CD4-positive, alpha-beta memory T cell (primary cell): ENCODE measurements around the gene VPS41. TPM values are rescaled to one million over a fixed set of nuclear protein-coding genes. Genes with fewer than 3 reads are reported as not detected.

Source experiments
- CTCF ChIA-PET: fragments of 350-600 bp; sonication (Branson Sonifier 250); formaldehyde crosslinking; loops from one replicate; lab custom pipeline; 2021; ENCODE audit warnings: inconsistent platforms; ENCODE audit not compliant: partially characterized antibody; lab: Charles Lee
- POLR2A ChIA-PET: fragments of 350-600 bp; sonication (Branson Sonifier 250); formaldehyde crosslinking; loops from one replicate; lab custom pipeline; 2021; ENCODE audit not compliant: partially characterized antibody; lab: Charles Lee
- DNase-seq, 5 donors: peaks; one replicate each; pipeline versions ENCODE4 v3.0.0 to v3.0.0-alpha.2; 2020 to 2022; ENCODE audit warnings: mixed read lengths in 1 of 5
- H3K27ac ChIP-seq: one replicate; pipeline ENCODE4 v1.7.0; 2013; ENCODE audit warnings: low read depth, low read length
- H3K27me3 ChIP-seq: 2 replicates; pipeline ENCODE4 v1.7.0; 2013; ENCODE audit warnings: mild to moderate bottlenecking, low read length, moderate library complexity; ENCODE audit not compliant: insufficient read depth
- H3K36me3 ChIP-seq: 2 replicates; pipeline ENCODE4 v1.7.0; 2013; ENCODE audit warnings: mild to moderate bottlenecking, low read length, moderate library complexity; ENCODE audit not compliant: insufficient read depth
- H3K4me1 ChIP-seq: 2 replicates; pipeline ENCODE4 v1.7.0; 2013; ENCODE audit warnings: mild to moderate bottlenecking, low read length, moderate library complexity; ENCODE audit not compliant: insufficient read depth
- H3K4me3 ChIP-seq, 2 donors: one replicate each; pipeline ENCODE4 v1.7.0; 2013; ENCODE audit warnings: low read length in 2 of 2, mild to moderate bottlenecking in 1 of 2
- H3K9me3 ChIP-seq, 2 donors: one replicate each; pipeline ENCODE4 v1.7.0; 2013; ENCODE audit warnings: low read length in 2 of 2, control low read depth in 1 of 2; ENCODE audit not compliant: control insufficient read depth in 1 of 2
- H3K27ac Mint-ChIP-seq, 7 donors: one replicate each; pipeline ENCODE4 v1.8.0; 2020 to 2021; ENCODE audit warnings: mixed read lengths in 7 of 7, mild to moderate bottlenecking in 6 of 7, inconsistent platforms in 3 of 7, moderate library complexity in 3 of 7
- H3K27me3 Mint-ChIP-seq, 2 donors: one replicate each; pipeline ENCODE4 v1.8.0; 2020 to 2021; ENCODE audit warnings: mixed read lengths in 2 of 2
- H3K36me3 Mint-ChIP-seq, 2 donors: one replicate each; pipeline ENCODE4 v1.8.0; 2020 to 2021; ENCODE audit warnings: mixed read lengths in 2 of 2, inconsistent platforms in 1 of 2, mild to moderate bottlenecking in 1 of 2
- H3K4me1 Mint-ChIP-seq, 4 donors: one replicate each; pipeline ENCODE4 v1.8.0; 2020 to 2021; ENCODE audit warnings: mixed read lengths in 4 of 4, mild to moderate bottlenecking in 1 of 4
- H3K4me3 Mint-ChIP-seq, 8 donors: one replicate each; pipeline ENCODE4 v1.8.0; 2020 to 2021; ENCODE audit warnings: mixed read lengths in 8 of 8, mild to moderate bottlenecking in 7 of 8, moderate library complexity in 6 of 8, inconsistent platforms in 3 of 8
- H3K9me3 Mint-ChIP-seq, 8 donors: one replicate each; pipeline ENCODE4 v1.8.0; 2020 to 2021; ENCODE audit warnings: mixed read lengths in 8 of 8, mild to moderate bottlenecking in 5 of 8, inconsistent platforms in 3 of 8, moderate library complexity in 1 of 8
- intact Hi-C: fragments of 100-400 bp; cut with micrococcal nuclease; formaldehyde crosslinking; loops from one replicate; pipeline ENCODE4 v1.15.1; 2023
- polyA plus RNA-seq, 2 donors: library from polyadenylated mRNA; unstranded; fragments of 300-500 nt; fragmentation: Illumina TruSeq; gene quantifications; one replicate each; pipeline ENCODE4 v1.2.3, GENCODE V29; 2021
- total RNA-seq, 2 experiments: library from RNA; stranded (reverse); gene quantifications; one replicate each; pipeline ENCODE4 v1.2.3, GENCODE V29; 2021

The VPS41 gene
- total and polyA plus RNA-seq, 4 experiments from 2014 or later: 54.6 to 73.3 (median 62.5) TPM

GRCh38 chr7:38757931-38758330 lies 151.1 kb downstream of the VPS41 start:
- intact Hi-C loops: loop anchor here (10.0 kb wide), 1 partner anchor 363 kb away; no protein-coding TSS in a partner anchor
- H3K27ac Mint-ChIP-seq: no peak overlapping the region
- no peak overlapping the region for H3K4me3 Mint-ChIP-seq
- H3K27me3 Mint-ChIP-seq: no peaks in the 10 kb centered on the region
- H3K4me1 ChIP-seq: no peaks in the 10 kb centered on the region
- peaks cover 6% of the 10 kb centered on the region for H3K36me3 ChIP-seq
- no peak overlapping the region for H3K27ac ChIP-seq
- no peaks in the 10 kb centered on the region for H3K4me1 Mint-ChIP-seq
- no peaks in the 10 kb centered on the region for H3K9me3 ChIP-seq
- H3K36me3 Mint-ChIP-seq: peaks cover 69 to 71% of the 10 kb centered on the region in 2 donors
- no peak overlapping the region for H3K4me3 ChIP-seq
- no peaks in the 10 kb centered on the region for H3K9me3 Mint-ChIP-seq
- no peak for DNase-seq
- POLR2A ChIA-PET: no interaction called here
- CTCF ChIA-PET: no interaction called here
- no peaks in the 10 kb centered on the region for H3K27me3 ChIP-seq

DNA sequence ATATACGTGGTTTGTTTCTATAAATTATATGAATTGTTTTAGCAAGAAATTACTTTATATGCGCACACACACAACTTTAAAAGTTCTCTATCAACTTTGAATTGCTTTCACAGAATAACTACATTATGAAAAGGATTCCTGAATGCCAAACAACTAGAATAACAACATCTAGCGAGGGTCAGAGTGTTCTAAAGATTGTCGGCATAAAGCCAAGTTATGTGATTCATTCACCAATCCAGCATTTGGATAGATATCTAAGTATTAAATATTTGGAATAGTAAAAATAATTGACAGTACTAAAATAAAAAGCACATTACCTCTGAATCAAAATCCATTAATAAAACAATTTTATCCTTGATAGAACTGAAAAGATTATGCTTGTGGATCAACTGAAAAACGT lies 152.5 kb downstream of the VPS41 start:
- H3K4me1 ChIP-seq: no peaks in the 10 kb centered on the region
- H3K27me3 Mint-ChIP-seq: no peaks in the 10 kb centered on the region
- H3K9me3 ChIP-seq: no peaks in the 10 kb centered on the region
- peaks cover 70 to 79% of the 10 kb centered on the region in 2 donors for H3K36me3 Mint-ChIP-seq
- no peaks in the 10 kb centered on the region for H3K27me3 ChIP-seq
- H3K4me3 ChIP-seq: no peak overlapping the region
- H3K4me3 Mint-ChIP-seq: no peak overlapping the region
- POLR2A ChIA-PET: no interaction called here
- no peak overlapping the region for H3K27ac Mint-ChIP-seq
- H3K27ac ChIP-seq: no peak overlapping the region
- CTCF ChIA-PET: no interaction called here
- intact Hi-C loops: loop anchor here (10.0 kb wide), 1 partner anchor 362 kb away; no protein-coding TSS in a partner anchor
- peaks cover 14% of the 10 kb centered on the region for H3K36me3 ChIP-seq
- no peak for DNase-seq
- H3K9me3 Mint-ChIP-seq: no peaks in the 10 kb centered on the region
- H3K4me1 Mint-ChIP-seq: no peaks in the 10 kb centered on the region

GRCh38 chr7:38753347-38753746 lies 155.6 kb downstream of the VPS41 start:
- Histone ChIP-seq H3K27me3 (no peaks in the 10 kb centered on the region), H3K4me3 (no peak overlapping the region), H3K27ac (no peak overlapping the region), H3K4me1 (no peaks in the 10 kb centered on the region), H3K9me3 (no peaks in the 10 kb centered on the region), H3K36me3 (peaks cover 24% of the 10 kb centered on the region)
- no peak overlapping the region for H3K4me3 Mint-ChIP-seq
- POLR2A ChIA-PET: no interaction called here
- H3K4me1 Mint-ChIP-seq: no peaks in the 10 kb centered on the region
- intact Hi-C loops: loop anchor here (10.0 kb wide), 1 partner anchor 359 kb away; no protein-coding TSS in a partner anchor
- no peak for DNase-seq
- peaks cover 77 to 85% of the 10 kb centered on the region in 2 donors for H3K36me3 Mint-ChIP-seq
- H3K9me3 Mint-ChIP-seq: no peaks in the 10 kb centered on the region
- no peak overlapping the region for H3K27ac Mint-ChIP-seq
- CTCF ChIA-PET: no interaction called here
- no peaks in the 10 kb centered on the region for H3K27me3 Mint-ChIP-seq

GRCh38 chr7:38751416-38751815 lies 157.6 kb downstream of the VPS41 start:
- Histone ChIP-seq H3K27ac (no peak overlapping the region), H3K4me1 (no peaks in the 10 kb centered on the region), H3K36me3 (peaks cover 28% of the 10 kb centered on the region), H3K4me3 (no peak overlapping the region), H3K9me3 (no peaks in the 10 kb centered on the region), H3K27me3 (no peaks in the 10 kb centered on the region)
- Mint-ChIP-seq H3K9me3 (no peaks in the 10 kb centered on the region), H3K36me3 (peaks cover 81 to 82% of the 10 kb centered on the region in 2 donors), H3K4me3 (no peak overlapping the region), H3K27me3 (no peaks in the 10 kb centered on the region), H3K4me1 (no peaks in the 10 kb centered on the region), H3K27ac (no peak overlapping the region)
- no peak for DNase-seq
- ChIA-PET CTCF (no interaction called here), POLR2A (no interaction called here)
- intact Hi-C loops: loop anchor here (10.0 kb wide), 1 partner anchor 357 kb away; no protein-coding TSS in a partner anchor

DNA sequence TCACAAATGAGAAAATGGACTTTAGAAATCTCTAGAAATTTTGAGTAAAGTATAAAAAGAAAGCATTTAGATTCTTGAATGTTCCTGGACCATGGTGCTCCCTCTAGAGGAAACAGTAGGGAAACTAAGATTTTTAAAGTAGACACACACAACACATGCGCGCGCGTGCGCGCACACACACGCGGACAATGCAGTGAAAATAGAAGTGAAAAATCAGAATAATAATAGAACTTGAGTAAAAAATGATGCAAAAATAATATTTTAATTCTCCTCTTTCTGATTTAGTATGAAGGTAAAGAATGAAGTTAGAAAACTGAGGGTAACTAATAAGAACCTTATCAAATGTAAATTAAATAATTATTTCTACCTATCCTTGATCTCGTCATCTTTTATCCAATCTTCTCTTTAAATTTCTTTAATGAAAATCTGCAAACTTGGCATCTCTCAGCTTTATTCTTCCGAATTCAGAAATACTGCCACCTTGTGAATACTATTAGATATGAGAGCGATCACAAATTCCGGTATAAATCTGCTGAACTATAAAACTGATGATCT lies 160.9 kb downstream of the VPS41 start:
- Histone ChIP-seq H3K4me1 (no peaks in the 10 kb centered on the region), H3K36me3 (peaks cover 27% of the 10 kb centered on the region), H3K9me3 (no peaks in the 10 kb centered on the region), H3K27ac (no peak overlapping the region), H3K27me3 (no peaks in the 10 kb centered on the region), H3K4me3 (no peak overlapping the region)
- DNase-seq: no peak
- Mint-ChIP-seq H3K9me3 (no peaks in the 10 kb centered on the region), H3K4me3 (no peak overlapping the region), H3K27ac (no peak overlapping the region), H3K4me1 (no peaks in the 10 kb centered on the region), H3K36me3 (peaks cover 75 to 80% of the 10 kb centered on the region in 2 donors), H3K27me3 (no peaks in the 10 kb centered on the region)
- intact Hi-C loops: no loop called here
- ChIA-PET POLR2A (no interaction called here), CTCF (no interaction called here)

DNA sequence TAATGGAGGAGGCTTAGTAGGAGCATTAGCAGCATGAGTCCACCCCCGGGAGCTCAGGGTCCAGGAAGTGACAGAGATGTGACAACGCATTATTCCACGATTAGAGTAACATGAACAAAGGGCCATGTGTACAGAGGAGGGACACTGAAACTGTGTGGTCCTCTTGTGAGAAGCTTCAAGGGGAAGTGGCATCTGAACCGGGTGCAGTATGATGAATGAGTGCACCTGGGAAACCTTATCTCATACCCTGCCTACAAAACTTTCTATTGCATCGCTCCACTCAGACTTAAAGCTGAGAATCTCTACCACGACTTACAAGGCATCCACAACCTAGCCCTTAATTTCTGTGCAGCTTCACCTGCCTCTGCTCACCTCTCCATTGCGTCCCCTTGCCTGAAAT lies 162.6 kb downstream of the VPS41 start:
- Histone ChIP-seq H3K4me3 (no peak overlapping the region), H3K27ac (no peak overlapping the region), H3K4me1 (no peaks in the 10 kb centered on the region), H3K9me3 (no peaks in the 10 kb centered on the region), H3K36me3 (peaks cover 26% of the 10 kb centered on the region), H3K27me3 (no peaks in the 10 kb centered on the region)
- H3K9me3 Mint-ChIP-seq: no peaks in the 10 kb centered on the region
- no peaks in the 10 kb centered on the region for H3K27me3 Mint-ChIP-seq
- POLR2A ChIA-PET: no interaction called here
- no peaks in the 10 kb centered on the region for H3K4me1 Mint-ChIP-seq
- no peak for DNase-seq
- H3K36me3 Mint-ChIP-seq: peaks cover 75 to 81% of the 10 kb centered on the region in 2 donors
- no peak overlapping the region for H3K4me3 Mint-ChIP-seq
- intact Hi-C loops: no loop called here
- CTCF ChIA-PET: no interaction called here
- H3K27ac Mint-ChIP-seq: no peak overlapping the region

GRCh38 chr7:38744746-38745145 lies 164.2 kb downstream of the VPS41 start:
- H3K27ac Mint-ChIP-seq: peak overlapping the region in 2 of 7 donors; percentile 28 to 62
- H3K27me3 Mint-ChIP-seq: no peaks in the 10 kb centered on the region
- H3K9me3 ChIP-seq: no peaks in the 10 kb centered on the region
- no peak overlapping the region for H3K27ac ChIP-seq
- H3K4me3 Mint-ChIP-seq: no peak overlapping the region
- no peaks in the 10 kb centered on the region for H3K4me1 Mint-ChIP-seq
- H3K27me3 ChIP-seq: no peaks in the 10 kb centered on the region
- no peaks in the 10 kb centered on the region for H3K4me1 ChIP-seq
- intact Hi-C loops: no loop called here
- H3K36me3 ChIP-seq: peaks cover 18% of the 10 kb centered on the region
- ChIA-PET CTCF (no interaction called here), POLR2A (no interaction called here)
- H3K9me3 Mint-ChIP-seq: no peaks in the 10 kb centered on the region
- DNase-seq: no peak
- peaks cover 72 to 79% of the 10 kb centered on the region in 2 donors for H3K36me3 Mint-ChIP-seq
- H3K4me3 ChIP-seq: no peak overlapping the region
